NCI-H446 (cell line): ENCODE measurements around the gene OPRM1.
"Not testable (repeated sequence)": the region's sequence is repeated elsewhere in the genome, so short reads cannot be mapped to it uniquely, and the experiment has no call there.

ENCODE experiments used
- DNase-seq, 2 experiments: peaks; one replicate each; lab custom pipeline; 2025; lab: John Stamatoyannopoulos, UW

The OPRM1 gene

DNA sequence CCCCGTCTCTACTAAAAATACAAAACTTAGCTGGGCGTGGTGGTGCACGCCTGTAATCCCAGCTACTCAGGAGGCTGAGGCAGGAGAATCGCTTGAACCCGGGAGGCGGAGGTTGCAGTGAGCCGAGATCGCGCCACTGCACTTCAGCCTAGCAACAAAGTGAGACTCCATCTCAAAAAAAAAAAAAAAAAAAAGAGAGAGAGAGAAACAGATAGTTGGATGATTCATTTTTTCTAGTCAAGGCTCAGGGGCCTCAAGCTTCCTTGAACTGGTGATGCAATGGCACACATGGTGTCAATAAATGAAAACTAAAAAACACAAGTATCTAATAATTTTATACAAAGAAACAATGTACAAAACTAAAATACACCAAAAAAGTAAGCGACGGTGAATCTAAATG lies 202.0 kb downstream of the OPRM1 start:
- DNase-seq, result not testable (repeated sequence)

DNA sequence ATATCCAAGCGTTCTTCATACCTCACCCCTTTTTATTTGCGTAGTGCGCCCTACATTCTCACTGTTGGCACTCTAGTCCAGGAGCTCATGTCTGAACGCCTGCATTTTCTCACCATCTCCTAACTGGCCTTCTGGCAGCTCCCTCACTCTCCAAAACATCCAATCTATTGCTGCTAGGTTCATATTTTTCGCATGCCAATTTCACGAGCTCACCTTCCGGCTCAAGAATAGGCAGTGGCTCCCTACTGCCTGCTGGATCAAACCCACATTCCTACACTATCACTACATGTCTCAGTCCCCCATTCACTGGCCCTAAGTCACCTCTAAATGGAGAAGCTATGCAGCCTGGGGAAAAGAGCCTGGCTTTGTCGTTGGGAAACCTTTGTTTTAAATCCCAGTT lies 202.5 kb downstream of the OPRM1 start:
- DNase-seq, result no peak

DNA sequence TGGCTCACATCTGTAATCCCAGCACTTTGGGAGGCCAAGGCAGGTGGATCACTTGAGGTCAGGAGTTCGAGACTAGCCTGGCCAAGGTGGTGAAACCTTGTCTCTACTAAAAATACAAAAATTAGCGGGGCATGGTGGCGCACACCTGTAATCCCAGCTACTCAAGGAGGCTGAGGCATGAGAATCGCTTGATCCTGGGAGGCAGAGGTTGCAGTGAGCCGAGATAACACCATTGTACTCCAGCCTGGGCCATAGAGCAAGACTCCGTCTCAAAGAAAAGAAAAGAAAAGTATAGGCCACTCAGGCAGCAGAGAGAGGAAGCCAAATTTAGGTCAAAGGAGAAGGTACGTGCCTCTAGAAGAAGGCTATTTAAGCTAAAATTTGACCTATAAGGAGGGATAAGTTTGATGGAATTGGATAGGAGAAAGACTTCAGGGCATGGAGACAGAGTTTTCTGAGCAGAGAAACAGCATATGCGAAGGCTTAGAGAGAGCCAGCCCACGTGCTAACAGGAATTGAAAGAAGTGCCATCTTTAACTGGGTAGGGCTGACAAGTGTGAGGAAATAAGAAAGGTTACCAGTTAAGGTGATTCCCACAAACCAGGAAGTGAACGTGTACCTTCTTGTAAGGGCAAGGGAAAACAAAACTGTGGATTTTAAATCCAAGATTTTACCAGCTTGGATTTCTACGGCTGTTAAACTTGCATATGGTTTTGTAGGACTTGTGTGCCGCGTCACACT lies 203.7 kb downstream of the OPRM1 start:
- no peak for DNase-seq

DNA sequence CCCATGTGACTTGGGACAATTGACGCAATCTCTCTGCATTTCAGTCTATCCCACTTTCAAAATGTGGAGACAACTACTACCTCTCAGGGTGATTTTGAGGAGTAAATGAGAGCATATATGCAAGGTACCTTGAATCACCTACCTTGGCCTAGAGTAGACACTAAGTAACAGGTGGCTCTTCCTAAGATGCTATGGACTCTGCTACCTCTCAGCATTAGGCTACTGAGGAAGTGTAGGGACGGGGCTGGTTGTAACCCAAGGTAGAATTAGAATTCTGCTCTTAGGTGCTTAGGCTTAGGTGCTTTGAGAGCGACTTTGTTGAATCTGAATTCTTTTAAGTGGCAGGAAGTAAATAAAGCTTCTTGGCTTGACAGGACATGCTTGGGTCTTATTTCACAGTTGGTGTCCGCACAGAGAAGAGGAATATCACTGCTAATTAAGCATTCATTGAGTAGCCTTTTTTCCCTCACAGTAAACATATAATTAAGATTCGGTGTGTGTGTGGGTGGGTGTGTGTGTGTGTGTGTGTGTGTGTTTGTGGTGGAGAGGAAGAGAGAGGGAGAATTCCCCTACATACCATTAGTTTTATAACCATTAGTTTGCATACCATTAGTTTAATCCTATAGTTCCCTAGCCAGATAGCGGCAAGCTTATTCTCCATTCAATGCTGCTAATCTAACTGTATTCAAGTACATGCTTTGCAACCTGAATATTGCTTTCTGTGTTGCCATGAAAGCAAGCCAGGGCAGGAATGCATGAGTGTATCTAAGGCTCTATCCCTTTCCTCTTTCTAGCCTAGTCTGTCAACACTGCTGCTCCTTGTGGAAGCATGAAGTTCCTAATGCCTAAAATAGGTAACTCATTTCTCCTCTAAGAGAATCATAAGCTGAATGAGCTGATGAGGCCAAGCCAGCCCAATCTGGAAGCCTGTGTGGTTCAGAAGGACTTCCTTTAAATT lies 205.0 kb downstream of the OPRM1 start:
- no peak for DNase-seq

- DNase-seq, result no peak
Measured at GRCh38 chr6:154245506-154245905, 206.5 kb downstream of the OPRM1 start.

- DNase-seq, result no peak
Measured at GRCh38 chr6:154246723-154247118, 207.7 kb downstream of the OPRM1 start.

DNA sequence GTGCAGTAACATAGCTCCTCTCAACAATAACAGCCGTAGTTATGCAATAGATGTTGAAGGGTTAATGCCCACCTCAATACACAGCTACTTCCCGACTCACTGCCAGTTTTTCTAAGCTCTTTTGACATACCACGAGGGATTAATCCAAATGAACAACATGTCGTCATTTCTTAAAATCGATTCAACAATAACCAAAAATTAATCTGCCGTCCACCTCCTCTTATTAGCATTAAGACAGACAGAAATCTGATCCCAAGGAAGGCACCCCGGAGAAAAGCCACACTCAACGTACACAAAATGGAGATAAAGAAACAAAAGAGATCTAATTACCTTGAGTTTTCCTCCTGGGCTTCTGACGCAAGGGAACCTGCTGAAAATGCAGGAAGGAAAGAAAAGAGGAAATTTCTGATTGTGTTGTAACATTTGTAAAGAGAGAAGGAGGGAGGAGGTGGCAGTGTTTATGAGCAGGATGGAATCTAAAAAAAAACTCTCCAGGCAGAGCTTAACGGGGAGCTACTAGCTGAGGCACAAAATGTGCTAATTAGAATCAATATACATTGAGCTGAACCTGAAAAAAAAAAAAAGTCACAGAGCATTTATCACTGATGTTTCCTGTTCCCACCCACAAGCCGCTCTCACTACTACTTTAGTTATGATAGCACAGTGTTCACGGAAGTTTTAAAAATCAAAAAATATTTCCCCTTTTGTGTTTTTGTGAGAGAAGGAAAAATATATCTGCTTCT lies 208.2 kb downstream of the OPRM1 start:
- DNase-seq, result no peak

DNA sequence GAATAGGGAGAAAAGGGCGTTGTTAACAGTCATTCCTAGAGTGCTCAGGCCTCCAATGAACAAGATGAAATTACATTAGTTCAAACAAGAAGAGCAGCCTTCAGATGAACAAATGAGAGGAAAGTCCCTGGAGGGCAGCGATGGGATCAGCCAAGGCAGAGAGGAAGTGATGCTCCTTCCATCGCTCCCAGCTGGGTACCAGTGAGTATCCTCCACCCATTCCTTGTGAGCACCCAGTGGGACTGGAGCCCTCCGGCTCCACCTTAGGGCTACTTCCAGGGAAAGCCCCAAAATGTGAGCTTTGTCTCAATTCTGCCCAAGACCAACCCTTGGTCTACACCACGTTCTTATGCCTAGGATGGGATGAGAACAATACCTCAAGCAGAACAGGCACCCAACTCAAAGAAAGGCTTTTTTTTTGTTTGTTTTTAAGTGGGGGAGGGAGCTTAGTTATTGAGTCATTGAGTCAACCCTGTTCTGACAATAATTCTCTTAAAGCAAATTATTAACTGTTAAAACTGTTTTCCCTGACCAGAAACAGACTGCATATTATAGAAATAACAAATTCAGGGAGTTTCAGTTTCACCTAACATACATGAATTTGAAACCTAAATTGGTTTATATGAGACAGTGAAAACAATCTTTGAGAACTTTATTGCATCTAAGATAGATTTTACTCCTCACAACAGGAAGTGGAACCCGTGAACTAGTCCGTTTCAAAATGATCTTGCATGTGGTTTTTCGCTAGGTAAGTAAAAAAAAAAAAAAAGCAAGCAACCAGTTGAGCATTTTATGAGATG lies 210.7 kb downstream of the OPRM1 start:
- no peak for DNase-seq

GRCh38 chr6:154251116-154251515 lies 212.1 kb downstream of the OPRM1 start:
- no peak for DNase-seq

GRCh38 chr6:154252678-154253077 lies 213.6 kb downstream of the OPRM1 start:
- DNase-seq, result no peak

DNA sequence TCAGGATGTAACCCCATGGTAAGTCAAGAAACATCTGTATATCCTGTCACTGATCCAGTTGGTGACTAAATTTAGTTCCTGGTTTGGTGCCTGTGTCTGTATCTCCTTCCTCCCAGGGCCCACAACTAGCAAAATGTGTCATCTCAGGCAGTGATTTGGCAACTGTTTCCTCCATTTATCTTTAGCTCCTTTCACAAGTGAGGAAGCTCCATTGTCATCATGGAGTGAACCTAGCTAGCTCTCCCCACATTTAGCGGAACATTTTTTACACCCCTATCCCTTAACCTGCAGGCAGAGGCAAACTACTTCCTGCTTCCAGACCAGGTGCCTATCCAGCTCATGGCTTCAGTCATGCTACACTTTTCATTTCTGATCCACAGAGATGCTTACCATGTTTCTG lies 218.0 kb downstream of the OPRM1 start:
- DNase-seq, result no peak

GRCh38 chr6:154258064-154258757 lies 219.2 kb downstream of the OPRM1 start:
- DNase-seq, result no peak

DNA sequence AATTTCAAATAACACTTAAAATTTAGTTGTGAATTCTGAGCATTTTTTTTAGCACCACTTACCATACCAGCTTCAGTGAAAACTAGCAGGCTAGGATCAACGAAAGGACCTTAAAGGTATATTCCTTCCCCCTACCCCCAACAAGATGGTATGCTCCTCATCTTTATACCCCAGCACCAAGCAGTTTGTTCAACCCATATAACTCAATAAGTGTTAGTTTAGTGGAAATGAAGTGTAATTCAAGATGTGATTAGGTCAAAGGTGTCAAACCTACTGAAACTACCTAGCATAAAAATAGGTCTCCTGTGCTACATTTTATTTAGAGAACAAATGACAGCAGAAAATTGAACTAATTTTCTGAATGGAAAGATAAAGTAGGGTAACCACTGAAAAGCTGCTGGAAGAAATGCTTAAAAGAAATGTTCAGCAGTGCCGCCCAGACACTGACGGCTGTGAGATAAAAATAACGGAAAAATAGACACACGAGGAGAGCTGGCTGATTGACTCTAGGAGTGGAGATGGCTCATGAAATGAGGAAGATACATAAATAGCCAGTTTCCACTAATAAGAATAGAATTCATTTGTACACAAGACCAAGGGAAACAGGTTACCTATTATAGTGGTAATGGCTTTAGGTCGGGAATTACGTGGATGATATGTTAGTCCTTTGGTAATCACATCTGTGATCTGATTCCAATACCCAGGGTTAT lies 222.8 kb downstream of the OPRM1 start:
- DNase-seq, result no peak

DNA sequence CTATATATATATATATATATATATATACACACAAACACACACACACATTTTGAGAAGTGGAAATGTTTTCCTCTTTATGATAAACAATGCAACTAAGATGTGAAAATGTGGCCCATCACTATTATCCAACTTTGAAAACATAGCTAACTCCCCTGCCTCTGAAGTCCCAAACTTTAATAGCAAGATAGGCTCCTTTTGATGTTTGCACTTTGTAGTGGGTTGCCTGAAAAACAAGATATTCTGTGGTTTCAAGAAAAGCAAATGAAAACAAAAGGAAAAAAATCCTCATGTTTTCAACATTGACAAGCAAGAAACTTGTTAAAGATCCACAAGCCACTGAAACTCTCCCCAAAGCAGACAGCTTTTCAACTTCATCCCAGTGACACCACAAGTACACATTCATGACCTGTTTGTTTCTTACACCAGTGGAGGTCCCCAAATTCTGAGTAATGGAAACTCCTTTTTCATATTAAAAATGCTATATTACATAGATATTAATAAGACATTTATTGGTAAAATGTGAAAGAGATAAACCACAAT lies 227.6 kb downstream of the OPRM1 start:
- no peak for DNase-seq

DNA sequence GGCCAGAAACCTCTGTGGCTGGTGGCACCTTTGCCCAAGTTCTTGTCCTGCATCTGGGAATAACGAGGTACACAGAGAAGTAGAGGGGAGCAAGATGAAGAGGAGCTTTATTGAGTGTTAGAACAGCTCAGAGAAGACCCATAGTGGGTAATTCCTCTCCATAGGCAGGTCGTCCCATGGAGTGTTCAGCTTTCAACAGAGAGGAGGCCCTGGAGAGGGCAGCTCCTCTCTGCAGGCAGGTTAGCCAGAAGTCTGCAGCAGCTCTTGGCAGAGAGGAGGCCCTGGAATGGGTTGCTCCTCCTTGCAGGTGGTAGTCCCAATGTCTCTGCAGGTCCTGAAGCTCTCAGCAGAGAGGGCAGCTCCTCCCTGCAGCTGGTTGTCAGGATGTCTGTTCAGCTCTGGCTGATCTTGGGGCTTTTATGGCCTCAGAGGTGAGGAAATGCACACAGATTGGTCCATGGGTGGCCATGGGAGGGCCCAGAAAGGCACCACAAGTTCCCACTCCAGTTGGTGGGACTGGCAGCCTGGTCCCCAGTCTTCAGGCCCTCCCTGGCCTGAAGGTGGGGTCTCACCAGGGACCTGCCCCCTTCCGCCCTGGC lies 228.6 kb downstream of the OPRM1 start:
- no peak for DNase-seq

GRCh38 chr6:154268486-154268885 lies 229.4 kb downstream of the OPRM1 start:
- DNase-seq, result no peak

DNA sequence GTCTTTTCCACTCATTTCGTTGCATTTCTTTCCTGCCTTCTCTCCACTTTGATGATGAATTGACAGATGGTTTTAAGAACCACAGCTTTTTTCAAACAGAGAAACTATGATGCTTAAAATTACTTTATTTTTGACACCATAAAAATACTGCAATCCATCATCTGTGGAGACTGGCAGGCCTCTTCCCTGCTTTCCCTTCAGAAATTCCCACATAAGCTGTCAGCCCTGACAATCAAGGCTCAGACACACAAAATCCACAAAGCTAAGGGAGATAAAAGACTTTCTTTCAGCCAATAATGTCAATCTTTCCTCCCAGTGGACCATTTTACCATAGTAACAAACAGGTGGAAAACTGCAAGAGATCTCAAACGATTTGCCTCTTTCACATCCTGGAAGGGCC lies 235.1 kb downstream of the OPRM1 start:
- no peak for DNase-seq

DNA sequence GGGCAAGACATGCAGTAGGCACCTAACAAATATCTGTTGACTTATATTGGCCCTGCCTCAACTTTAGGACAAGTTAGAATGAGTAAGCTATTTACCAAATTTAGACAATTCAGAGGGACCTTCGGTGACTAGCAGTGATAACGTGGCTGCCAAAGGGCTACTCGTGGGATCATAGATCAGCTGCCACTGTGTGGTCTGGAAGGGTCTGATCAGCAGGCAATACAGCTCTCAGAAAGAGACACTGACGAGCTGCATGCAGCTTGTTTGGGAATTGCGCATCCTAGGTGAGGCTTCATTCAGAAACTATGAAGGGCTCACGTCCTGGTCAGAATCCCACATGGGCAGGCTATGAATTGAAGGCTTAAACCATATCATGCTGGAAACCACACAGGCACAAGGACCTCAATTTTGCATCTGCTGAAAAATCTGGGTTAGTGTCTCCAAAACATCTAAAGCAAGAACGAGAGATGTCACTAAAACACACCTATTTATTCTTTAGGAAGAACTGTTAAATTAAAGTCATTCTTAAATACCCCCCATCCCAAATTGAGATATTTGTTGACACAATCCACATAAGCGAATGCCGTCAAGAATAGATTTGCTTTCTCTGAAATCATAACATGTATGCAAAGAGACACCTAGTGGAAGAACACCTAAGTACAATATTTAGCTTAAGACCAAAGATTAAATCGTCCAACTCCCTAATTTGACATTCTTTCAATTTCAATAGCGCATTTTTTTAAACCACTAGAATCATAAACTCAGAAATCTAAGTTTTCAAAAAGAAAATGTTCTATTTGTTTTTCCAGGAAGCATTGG lies 238.0 kb downstream of the OPRM1 start:
- DNase-seq, result peak in 1 of 2 experiments; percentile 30

GRCh38 chr6:154277629-154278017 lies 238.6 kb downstream of the OPRM1 start:
- DNase-seq, result no peak
